Neural progenitor cell (in vitro differentiated cells): ENCODE measurements around the gene STXBP5.

Experiments used
- EZH2 ChIP-seq: fragments of 200-600 bp; sonication (generic); IDR thresholded peaks from 2 replicates; pipeline ENCODE4 v1.6.1; 2017; ENCODE audit warnings: antibody characterized with exemption, mild to moderate bottlenecking, moderate library complexity
- EZH2phosphoT487 ChIP-seq: fragments of 200-600 bp; sonication (generic); IDR thresholded peaks from 2 replicates; pipeline ENCODE4 v1.6.1; 2017; ENCODE audit warnings: antibody characterized with exemption
- TF ChIP-seq, protein P1 (sequence below): fragments of 200-600 bp; sonication (generic); IDR thresholded peaks from 2 replicates; pipeline ENCODE4 v1.5.1; 2017; ENCODE audit warnings: antibody characterized with exemption, mild to moderate bottlenecking

DNA sequence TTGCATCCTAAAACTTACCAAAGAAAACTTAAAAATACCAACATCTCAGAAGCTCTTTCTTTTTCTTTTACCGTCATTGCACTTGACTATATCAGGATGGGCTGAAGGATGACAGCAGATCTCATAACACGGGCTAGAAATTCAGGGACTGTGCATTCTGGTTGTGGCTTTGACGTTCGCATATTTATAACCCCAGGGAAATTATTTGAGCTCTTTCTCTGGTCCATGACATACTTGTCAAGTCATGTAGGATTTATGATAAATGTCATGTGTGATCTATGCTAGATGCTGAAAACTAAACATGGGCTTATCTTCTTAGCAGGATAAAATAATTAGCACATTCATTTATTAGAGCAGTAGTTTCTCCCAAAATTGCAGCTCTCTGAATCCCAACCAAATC is 229.9 kb downstream of the STXBP5 start:
- TF ChIP-seq, protein P1, sequence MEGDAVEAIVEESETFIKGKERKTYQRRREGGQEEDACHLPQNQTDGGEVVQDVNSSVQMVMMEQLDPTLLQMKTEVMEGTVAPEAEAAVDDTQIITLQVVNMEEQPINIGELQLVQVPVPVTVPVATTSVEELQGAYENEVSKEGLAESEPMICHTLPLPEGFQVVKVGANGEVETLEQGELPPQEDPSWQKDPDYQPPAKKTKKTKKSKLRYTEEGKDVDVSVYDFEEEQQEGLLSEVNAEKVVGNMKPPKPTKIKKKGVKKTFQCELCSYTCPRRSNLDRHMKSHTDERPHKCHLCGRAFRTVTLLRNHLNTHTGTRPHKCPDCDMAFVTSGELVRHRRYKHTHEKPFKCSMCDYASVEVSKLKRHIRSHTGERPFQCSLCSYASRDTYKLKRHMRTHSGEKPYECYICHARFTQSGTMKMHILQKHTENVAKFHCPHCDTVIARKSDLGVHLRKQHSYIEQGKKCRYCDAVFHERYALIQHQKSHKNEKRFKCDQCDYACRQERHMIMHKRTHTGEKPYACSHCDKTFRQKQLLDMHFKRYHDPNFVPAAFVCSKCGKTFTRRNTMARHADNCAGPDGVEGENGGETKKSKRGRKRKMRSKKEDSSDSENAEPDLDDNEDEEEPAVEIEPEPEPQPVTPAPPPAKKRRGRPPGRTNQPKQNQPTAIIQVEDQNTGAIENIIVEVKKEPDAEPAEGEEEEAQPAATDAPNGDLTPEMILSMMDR = no peak
- TF ChIP-seq EZH2 = no peak
- TF ChIP-seq EZH2phosphoT487 = no peak
